SK-N-SH treated with all-trans-retinoic acid at 6 μM for 48 hours (cell line): Measurements from ENCODE around the gene SLC38A3.

Experiments used
- ATAC-seq: fragments of 200-7000 bp; cut with Tn5 transposase; 3 replicates; pipeline ENCODE4 v1.9.1; 2020; ENCODE audit warnings: mild to moderate bottlenecking, moderate library complexity
- BACH2 ChIP-seq: fragments of 250-450 bp; sonication (Bioruptor Pico); IDR thresholded peaks from 2 replicates; pipeline ENCODE4 v1.9.0; 2021; ENCODE audit warnings: mild to moderate bottlenecking, borderline replicate concordance
- CSDC2 ChIP-seq: fragments of 250-450 bp; sonication (Bioruptor Pico); IDR thresholded peaks from 2 replicates; pipeline ENCODE4 v1.5.0; 2020; ENCODE audit warnings: mild to moderate bottlenecking, moderate library complexity
- ESRRG ChIP-seq: fragments of 250-450 bp; sonication (Bioruptor Pico); IDR thresholded peaks from 2 replicates; pipeline ENCODE4 v1.6.1; 2021; ENCODE audit warnings: mild to moderate bottlenecking
- GLIS3 ChIP-seq: fragments of 250-450 bp; sonication (Bioruptor Pico); IDR thresholded peaks from 2 replicates; pipeline ENCODE4 v1.5.0; 2020; ENCODE audit warnings: mild to moderate bottlenecking, moderate library complexity
- ISL1 ChIP-seq: fragments of 250-450 bp; sonication (Bioruptor Pico); IDR thresholded peaks from 2 replicates; pipeline ENCODE4 v2.1.2; 2022; ENCODE audit warnings: mild to moderate bottlenecking, moderate library complexity
- OSR1 ChIP-seq: fragments of 250-450 bp; sonication (Bioruptor Pico); IDR thresholded peaks from 2 replicates; pipeline ENCODE4 v1.8.0; 2022; ENCODE audit warnings: moderate library complexity, mild to moderate bottlenecking, inconsistent platforms
- PPARA ChIP-seq: fragments of 250-450 bp; sonication (Bioruptor Pico); IDR thresholded peaks from 2 replicates; pipeline ENCODE4 v1.5.0; 2020; ENCODE audit warnings: mild to moderate bottlenecking, borderline replicate concordance
- RARB ChIP-seq: fragments of 250-450 bp; sonication (Bioruptor Pico); IDR thresholded peaks from 2 replicates; pipeline ENCODE4 v1.8.0; 2021; ENCODE audit warnings: mild to moderate bottlenecking, moderate library complexity
- SNAI2 ChIP-seq: fragments of 250-450 bp; sonication (Bioruptor Pico); IDR thresholded peaks from 2 replicates; pipeline ENCODE4 v1.5.0; 2020; ENCODE audit warnings: mild to moderate bottlenecking, moderate library complexity
- TCF4 ChIP-seq: fragments of 250-450 bp; sonication (Bioruptor Pico); IDR thresholded peaks from 2 replicates; pipeline ENCODE4 v1.8.0; 2021; ENCODE audit warnings: mild to moderate bottlenecking, moderate library complexity, borderline replicate concordance
- TOX ChIP-seq: fragments of 250-450 bp; sonication (Bioruptor Pico); IDR thresholded peaks from 2 replicates; pipeline ENCODE4 v1.8.0; 2021; ENCODE audit warnings: mild to moderate bottlenecking, moderate library complexity, borderline replicate concordance
- ZFP3 ChIP-seq: fragments of 250-450 bp; sonication (Bioruptor Pico); IDR thresholded peaks from 2 replicates; pipeline ENCODE4 v1.5.0; 2020; ENCODE audit warnings: mild to moderate bottlenecking, moderate library complexity
- ZFP30 ChIP-seq: fragments of 450-650 bp; formaldehyde crosslinking; IDR thresholded peaks from 2 replicates; pipeline ENCODE4 v1.5.0; 2022; ENCODE audit warnings: mild to moderate bottlenecking, moderate library complexity
- ZNF565 ChIP-seq: fragments of 450-650 bp; formaldehyde crosslinking; conservative IDR thresholded peaks from 2 replicates; pipeline ENCODE4 v1.5.0; 2020; ENCODE audit warnings: low read depth, mild to moderate bottlenecking, moderate library complexity
- ZNF70 ChIP-seq: fragments of 450-650 bp; formaldehyde crosslinking; IDR thresholded peaks from 2 replicates; pipeline ENCODE4 v1.5.0; 2020; ENCODE audit warnings: mild to moderate bottlenecking, moderate library complexity
- ZNF8 ChIP-seq: fragments of 450-650 bp; formaldehyde crosslinking; IDR thresholded peaks from 2 replicates; pipeline ENCODE4 v1.5.0; 2020; ENCODE audit warnings: mild to moderate bottlenecking, moderate library complexity
- TF ChIP-seq, protein P1 (sequence below): fragments of 250-450 bp; sonication (Bioruptor Pico); IDR thresholded peaks from 2 replicates; pipeline ENCODE4 v1.5.1; 2021; ENCODE audit warnings: mild to moderate bottlenecking, moderate library complexity
- TF ChIP-seq, protein P2 (sequence below): fragments of 250-450 bp; sonication (Bioruptor Pico); IDR thresholded peaks from 2 replicates; pipeline ENCODE4 v1.5.0; 2020; ENCODE audit warnings: mild to moderate bottlenecking, moderate library complexity
- TF ChIP-seq, protein P3 (sequence below): fragments of 250-450 bp; sonication (Bioruptor Pico); IDR thresholded peaks from 2 replicates; pipeline ENCODE4 v1.8.0; 2020; ENCODE audit warnings: mild to moderate bottlenecking, moderate library complexity, borderline replicate concordance
- TF ChIP-seq, protein P4 (sequence below): fragments of 250-450 bp; sonication (Bioruptor Pico); IDR thresholded peaks from 2 replicates; pipeline ENCODE4 v1.8.0; 2021; ENCODE audit warnings: low read depth, mild to moderate bottlenecking, moderate library complexity, borderline replicate concordance
- TF ChIP-seq, protein P5 (sequence below): fragments of 250-450 bp; sonication (Bioruptor Pico); IDR thresholded peaks from 2 replicates; pipeline ENCODE4 v1.5.1; 2020; ENCODE audit warnings: low read depth, mild to moderate bottlenecking, moderate library complexity

SLC38A3 gene

DNA sequence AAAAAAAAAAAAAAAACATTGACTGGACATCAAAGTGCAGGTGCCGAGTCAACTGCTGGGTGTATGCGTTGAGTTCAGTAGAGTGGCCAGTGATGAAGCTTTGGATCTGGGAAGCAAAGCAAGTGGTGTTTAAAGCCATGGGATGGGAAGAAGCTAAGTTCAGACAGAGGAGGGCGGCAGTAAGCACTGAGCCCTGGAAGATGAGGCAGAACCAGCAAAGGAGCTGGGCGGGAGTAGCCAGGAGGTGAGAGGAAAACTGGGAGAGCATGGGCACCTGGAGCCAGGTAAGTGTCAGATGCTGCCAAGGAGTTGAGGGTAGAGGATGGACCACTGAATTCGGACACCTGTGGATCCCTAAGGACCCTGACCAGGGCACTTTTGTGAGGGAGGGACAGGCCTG lies 19.6 kb downstream of the SLC38A3 start:
- TF ChIP-seq SNAI2 (CRISPR knock-in tag) (no peak), OSR1 (CRISPR knock-in tag) (no peak), BACH2 (CRISPR knock-in tag) (no peak), GLIS3 (CRISPR knock-in tag) (no peak), ZNF8 (CRISPR knock-in tag) (no peak), CSDC2 (CRISPR knock-in tag) (no peak), PPARA (CRISPR knock-in tag) (no peak), ZFP30 (no peak), ZFP3 (no peak), ISL1 (CRISPR knock-in tag) (no peak), ESRRG (CRISPR knock-in tag) (no peak), TOX (CRISPR knock-in tag) (no peak), TCF4 (CRISPR knock-in tag) (no peak), RARB (CRISPR knock-in tag) (no peak), ZNF70 (no peak)
- TF ChIP-seq, protein P1, sequence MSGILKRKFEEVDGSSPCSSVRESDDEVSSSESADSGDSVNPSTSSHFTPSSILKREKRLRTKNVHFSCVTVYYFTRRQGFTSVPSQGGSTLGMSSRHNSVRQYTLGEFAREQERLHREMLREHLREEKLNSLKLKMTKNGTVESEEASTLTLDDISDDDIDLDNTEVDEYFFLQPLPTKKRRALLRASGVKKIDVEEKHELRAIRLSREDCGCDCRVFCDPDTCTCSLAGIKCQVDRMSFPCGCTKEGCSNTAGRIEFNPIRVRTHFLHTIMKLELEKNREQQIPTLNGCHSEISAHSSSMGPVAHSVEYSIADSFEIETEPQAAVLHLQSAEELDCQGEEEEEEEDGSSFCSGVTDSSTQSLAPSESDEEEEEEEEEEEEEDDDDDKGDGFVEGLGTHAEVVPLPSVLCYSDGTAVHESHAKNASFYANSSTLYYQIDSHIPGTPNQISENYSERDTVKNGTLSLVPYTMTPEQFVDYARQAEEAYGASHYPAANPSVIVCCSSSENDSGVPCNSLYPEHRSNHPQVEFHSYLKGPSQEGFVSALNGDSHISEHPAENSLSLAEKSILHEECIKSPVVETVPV (CRISPR knock-in tag): no peak
- TF ChIP-seq, protein P2, sequence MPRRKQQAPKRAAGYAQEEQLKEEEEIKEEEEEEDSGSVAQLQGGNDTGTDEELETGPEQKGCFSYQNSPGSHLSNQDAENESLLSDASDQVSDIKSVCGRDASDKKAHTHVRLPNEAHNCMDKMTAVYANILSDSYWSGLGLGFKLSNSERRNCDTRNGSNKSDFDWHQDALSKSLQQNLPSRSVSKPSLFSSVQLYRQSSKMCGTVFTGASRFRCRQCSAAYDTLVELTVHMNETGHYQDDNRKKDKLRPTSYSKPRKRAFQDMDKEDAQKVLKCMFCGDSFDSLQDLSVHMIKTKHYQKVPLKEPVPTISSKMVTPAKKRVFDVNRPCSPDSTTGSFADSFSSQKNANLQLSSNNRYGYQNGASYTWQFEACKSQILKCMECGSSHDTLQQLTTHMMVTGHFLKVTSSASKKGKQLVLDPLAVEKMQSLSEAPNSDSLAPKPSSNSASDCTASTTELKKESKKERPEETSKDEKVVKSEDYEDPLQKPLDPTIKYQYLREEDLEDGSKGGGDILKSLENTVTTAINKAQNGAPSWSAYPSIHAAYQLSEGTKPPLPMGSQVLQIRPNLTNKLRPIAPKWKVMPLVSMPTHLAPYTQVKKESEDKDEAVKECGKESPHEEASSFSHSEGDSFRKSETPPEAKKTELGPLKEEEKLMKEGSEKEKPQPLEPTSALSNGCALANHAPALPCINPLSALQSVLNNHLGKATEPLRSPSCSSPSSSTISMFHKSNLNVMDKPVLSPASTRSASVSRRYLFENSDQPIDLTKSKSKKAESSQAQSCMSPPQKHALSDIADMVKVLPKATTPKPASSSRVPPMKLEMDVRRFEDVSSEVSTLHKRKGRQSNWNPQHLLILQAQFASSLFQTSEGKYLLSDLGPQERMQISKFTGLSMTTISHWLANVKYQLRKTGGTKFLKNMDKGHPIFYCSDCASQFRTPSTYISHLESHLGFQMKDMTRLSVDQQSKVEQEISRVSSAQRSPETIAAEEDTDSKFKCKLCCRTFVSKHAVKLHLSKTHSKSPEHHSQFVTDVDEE (CRISPR knock-in tag): no peak
- TF ChIP-seq, protein P3, sequence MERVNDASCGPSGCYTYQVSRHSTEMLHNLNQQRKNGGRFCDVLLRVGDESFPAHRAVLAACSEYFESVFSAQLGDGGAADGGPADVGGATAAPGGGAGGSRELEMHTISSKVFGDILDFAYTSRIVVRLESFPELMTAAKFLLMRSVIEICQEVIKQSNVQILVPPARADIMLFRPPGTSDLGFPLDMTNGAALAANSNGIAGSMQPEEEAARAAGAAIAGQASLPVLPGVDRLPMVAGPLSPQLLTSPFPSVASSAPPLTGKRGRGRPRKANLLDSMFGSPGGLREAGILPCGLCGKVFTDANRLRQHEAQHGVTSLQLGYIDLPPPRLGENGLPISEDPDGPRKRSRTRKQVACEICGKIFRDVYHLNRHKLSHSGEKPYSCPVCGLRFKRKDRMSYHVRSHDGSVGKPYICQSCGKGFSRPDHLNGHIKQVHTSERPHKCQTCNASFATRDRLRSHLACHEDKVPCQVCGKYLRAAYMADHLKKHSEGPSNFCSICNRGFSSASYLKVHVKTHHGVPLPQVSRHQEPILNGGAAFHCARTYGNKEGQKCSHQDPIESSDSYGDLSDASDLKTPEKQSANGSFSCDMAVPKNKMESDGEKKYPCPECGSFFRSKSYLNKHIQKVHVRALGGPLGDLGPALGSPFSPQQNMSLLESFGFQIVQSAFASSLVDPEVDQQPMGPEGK (CRISPR knock-in tag): no peak
- TF ChIP-seq, protein P4, sequence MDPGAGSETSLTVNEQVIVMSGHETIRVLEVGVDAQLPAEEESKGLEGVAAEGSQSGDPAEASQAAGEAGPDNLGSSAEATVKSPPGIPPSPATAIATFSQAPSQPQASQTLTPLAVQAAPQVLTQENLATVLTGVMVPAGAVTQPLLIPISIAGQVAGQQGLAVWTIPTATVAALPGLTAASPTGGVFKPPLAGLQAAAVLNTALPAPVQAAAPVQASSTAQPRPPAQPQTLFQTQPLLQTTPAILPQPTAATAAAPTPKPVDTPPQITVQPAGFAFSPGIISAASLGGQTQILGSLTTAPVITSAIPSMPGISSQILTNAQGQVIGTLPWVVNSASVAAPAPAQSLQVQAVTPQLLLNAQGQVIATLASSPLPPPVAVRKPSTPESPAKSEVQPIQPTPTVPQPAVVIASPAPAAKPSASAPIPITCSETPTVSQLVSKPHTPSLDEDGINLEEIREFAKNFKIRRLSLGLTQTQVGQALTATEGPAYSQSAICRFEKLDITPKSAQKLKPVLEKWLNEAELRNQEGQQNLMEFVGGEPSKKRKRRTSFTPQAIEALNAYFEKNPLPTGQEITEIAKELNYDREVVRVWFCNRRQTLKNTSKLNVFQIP: no peak
- TF ChIP-seq, protein P5, sequence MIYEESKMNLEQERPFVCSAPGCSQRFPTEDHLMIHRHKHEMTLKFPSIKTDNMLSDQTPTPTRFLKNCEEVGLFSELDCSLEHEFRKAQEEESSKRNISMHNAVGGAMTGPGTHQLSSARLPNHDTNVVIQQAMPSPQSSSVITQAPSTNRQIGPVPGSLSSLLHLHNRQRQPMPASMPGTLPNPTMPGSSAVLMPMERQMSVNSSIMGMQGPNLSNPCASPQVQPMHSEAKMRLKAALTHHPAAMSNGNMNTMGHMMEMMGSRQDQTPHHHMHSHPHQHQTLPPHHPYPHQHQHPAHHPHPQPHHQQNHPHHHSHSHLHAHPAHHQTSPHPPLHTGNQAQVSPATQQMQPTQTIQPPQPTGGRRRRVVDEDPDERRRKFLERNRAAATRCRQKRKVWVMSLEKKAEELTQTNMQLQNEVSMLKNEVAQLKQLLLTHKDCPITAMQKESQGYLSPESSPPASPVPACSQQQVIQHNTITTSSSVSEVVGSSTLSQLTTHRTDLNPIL (CRISPR knock-in tag): no peak
- ATAC-seq: no peak

DNA sequence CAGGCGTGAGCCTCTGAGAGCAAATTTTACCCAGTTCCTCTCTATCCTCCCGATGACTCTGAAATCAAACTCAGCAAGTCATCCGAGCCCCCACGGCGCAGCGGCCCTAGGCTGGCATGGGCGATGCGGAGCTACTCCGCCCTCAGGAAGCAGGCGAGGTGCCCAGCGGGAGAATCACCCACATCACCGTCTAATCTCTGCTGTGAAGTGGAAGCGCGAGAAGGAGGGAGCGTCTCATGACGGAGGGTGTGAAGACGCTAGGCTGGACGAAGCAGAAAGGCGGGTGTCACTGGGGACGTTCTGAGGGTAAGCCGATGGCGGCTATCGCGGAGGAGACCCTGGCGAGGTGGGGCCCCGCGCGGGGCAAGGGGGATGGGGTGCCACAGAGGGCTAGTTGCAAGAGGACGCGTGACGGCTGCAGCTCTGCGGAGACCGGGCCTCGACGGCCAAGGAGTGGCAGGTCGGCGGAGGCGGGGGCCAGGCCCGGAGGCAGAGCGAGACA lies 21.9 kb downstream of the SLC38A3 start:
- peak; percentile 60 for ATAC-seq
- TF ChIP-seq, protein P1 (CRISPR knock-in tag): no peak
- TF ChIP-seq TCF4 (CRISPR knock-in tag): no peak
- no peak for TF ChIP-seq CSDC2 (CRISPR knock-in tag)
- no peak for TF ChIP-seq ESRRG (CRISPR knock-in tag)
- TF ChIP-seq ZNF565 (CRISPR knock-in tag): no peak
- TF ChIP-seq, all 23 proteins: peak for 0
